ENCODE data around the gene PHF8. TPM values are rescaled to one million over a fixed set of nuclear protein-coding genes. Genes with fewer than 3 reads are reported as not detected.

PHF8 gene
- total RNA-seq, 1 experiment from 2014 or later, result 15.0 TPM

Other genes with a start within 250 kb of the PHF8 start
- gene FAM120C, start 138.8 kb upstream of the PHF8 start, total RNA-seq (2014; rRNA removed; shearing (Covaris generic)), result 2.1 and 4.4 TPM in 2 replicates

Data from SJSA1 (cell line).